Measurements from ENCODE around the gene PRR5L.

The PRR5L gene

DNA sequence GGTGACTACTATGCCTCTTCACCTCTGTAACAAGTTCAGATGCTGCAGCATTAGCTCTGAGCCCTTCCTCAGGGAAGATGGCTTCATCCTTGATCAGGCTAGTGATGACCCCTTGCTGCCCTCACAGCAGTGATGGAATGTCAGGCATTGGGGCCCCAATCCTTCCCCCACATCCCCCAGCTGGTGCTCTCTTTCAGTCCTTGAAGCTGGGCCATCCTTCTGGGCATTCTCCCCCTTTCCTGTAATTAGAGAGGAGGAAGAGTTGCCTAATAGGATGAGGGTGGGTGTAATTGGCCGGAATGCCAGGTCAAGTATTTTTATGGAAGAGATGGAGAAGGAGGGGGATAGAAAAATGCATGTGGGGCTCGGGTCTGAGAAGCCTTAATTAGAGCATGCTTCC lies 151.4 kb downstream of the PRR5L start:
- no peak for DNase-seq

DNA sequence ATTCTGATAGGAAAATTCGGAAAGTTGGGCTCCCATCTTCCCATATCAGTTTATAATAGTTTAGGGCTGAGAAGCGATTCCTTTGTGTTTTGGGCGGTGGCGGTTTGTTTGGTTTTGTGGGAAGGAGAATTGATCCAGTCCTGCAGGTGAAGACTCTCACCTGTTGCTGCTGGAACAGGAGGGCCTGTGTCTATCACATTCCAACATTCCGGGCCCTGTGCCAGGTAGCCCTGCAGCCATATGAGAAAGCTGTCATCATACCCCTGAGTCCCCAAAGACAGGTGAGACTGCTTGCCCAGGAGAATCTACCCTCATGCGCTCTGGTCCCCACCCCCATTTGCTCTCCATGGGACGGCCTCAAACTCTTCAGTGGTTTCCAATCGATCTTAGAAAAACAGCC lies 151.9 kb downstream of the PRR5L start:
- DNase-seq, result no peak

DNA sequence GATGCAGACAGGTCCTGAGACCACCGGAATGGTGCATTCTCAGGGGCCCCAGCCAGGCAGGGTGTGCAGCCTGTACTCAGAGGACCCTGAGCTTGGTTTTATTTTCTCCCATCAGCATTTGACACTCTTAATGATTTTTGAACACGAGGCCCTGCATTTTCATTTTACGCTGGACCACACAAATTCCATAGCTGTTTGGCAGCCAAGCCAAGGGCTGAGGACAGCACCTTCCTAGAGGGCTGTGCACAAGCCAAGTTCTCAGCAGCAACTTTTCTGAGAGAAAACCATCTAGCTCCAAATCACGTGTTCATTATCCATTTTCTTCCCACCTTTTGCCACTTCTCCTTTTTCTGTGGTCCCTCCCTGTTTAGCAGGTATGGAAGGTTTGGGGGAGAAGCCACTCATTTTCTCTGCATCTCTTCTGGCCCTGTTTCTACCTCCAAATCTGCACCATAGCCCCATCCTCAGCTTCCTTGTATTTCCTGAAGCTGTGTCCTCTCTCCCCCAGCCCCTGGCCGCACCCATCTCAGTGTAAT lies 153.5 kb downstream of the PRR5L start:
- DNase-seq, result no peak

DNA sequence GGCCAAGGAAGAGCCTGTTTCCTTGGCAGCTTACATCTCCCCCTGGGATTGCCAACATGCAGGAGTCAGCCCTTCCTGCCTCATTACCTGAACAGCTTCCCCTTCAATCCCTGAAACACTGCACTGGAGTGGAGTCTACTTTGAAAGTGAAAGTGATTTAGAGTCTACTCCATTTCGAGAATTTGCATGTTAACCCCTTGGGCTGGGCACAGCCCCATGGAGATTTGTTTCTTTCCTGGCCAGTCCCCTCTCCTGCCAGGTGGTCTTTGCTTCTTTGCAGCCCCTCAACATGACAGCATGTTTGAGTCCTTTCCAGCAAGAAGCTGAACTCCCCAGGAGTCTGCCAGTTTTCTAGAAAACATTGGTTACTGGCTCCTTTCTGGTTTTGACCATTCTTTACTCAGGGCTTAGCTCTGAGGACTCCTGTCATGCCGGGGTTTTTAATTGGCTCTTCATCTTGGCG lies 154.1 kb downstream of the PRR5L start:
- DNase-seq, result no peak

DNA sequence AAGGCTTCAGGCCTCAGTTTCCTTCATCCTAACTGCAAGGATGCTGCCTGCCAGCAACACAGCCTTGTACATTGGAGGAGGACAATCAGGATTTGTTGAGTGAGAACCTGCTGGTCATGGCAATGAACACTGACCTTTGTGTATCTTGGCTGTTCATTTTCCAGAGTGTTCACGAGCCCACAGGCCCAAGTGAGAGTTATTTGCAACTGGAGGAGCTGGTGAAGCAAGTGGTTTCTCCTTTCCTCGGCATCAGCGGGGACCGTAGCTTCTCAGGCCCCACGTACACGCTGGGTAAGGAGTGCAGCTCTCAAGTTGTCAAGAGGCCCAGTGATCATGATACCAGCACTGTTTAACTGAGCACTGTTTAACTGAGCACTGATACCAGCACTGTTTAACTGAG lies 155.0 kb downstream of the PRR5L start:
- no peak for DNase-seq

DNA sequence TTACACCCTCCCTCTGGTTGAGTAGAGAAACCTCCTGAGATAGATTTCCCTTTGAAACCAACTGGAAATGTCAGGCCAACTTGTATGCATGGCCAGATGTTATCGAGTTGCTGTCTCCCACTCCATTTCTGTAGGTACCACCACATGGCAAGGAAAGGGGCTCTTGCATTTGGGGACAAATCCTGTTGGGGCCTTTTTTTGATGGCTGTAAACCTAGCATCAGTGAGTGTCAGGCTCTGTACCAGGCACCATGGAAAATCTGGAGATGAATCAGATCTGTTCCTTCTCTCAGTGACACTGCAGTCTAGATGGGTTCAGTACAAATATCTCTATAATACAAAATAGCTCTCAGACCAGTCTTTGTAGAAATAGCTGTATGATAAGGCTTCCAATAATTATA lies 155.6 kb downstream of the PRR5L start:
- no peak for DNase-seq

DNA sequence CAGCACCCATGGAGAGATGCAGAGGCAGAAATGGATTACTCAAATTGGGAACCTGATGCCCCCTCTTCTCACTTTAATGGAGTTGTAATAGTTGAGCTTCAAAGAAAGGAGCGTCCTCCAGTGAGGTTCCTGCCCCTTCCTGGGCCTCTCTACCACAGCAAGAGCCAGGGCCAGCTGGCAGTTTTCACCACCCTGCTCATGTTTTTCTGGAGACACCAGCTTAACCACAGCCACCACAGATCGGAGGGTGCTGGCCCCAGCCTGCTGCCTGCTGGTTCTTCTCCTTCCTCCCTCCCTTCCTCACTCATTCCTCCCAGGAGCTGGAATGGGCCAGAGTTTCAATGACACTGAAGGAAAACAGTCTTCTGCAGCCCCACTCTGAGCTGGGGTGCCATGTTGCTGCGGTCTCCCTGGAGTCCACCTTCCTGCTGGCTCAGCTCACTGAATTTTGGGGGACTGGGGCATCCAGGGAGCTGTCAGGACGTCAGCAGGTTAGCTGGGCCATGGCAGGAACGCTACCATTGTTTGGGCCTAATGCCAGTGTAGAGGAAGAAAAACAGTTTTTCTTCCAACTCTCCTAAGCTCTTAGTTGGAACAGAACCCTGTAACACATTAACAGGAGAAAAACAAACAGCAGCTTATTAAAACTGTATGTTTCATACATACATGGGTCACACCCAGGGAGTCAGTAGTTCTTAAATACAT lies 156.3 kb downstream of the PRR5L start:
- no peak for DNase-seq

DNA sequence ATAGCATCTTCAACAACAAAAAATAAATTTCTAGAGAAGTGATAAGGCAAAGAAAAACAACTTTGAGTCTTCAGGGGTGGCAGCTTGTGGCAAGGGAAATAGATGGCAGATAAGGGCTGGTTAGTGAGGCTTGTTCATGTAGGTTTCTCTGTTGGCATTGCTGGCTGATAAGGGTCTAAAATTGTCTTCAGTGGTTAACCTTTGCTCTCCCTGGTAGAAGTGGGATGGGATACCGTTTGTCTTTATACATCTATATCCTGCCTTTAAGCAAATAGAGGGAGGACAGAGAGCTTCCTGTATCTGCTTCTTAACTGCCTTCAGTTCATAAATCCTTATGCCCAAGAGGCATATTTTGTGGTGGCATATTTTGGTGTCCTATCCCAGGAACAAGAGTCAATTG lies 156.9 kb downstream of the PRR5L start:
- no peak for DNase-seq

DNA sequence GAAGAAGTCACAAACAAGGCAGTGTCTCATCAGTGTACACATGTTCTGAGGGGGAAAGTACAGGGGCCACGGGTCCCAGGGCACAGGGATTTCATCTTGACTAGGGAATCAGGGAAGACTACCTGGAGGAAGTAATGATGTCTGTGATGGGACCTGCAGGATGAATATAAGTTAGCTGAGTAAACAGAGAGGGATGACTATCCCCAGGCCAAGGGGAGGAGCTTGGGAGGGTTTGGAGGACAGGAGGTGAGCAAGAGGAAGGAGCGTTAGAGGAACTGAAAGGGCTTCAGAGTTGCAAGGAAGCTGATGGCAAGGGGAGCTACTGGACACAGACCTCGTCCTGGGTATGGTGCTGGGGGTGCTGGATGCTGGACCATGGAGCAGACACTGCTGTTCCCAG lies 157.6 kb downstream of the PRR5L start:
- DNase-seq, result no peak

DNA sequence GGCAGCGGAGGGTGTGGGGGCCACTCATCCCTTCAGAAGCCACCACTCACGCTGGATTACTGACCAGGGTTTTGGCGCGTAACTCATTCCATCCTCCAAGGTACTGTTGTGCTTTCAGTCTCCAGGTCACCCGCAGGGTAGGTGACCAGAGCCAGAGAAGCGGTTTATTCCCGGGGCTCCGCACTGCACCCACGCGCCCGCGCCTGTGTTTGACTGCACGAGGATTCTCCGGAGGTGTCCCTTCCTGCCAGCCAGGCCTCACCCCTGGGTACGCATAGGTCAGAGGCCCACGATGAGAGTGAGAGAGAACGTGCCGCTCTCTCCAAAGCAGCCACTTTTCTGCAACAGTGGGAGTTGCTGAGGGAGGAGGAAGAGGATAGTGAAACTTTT lies 158.5 kb downstream of the PRR5L start:
- no peak for DNase-seq

DNA sequence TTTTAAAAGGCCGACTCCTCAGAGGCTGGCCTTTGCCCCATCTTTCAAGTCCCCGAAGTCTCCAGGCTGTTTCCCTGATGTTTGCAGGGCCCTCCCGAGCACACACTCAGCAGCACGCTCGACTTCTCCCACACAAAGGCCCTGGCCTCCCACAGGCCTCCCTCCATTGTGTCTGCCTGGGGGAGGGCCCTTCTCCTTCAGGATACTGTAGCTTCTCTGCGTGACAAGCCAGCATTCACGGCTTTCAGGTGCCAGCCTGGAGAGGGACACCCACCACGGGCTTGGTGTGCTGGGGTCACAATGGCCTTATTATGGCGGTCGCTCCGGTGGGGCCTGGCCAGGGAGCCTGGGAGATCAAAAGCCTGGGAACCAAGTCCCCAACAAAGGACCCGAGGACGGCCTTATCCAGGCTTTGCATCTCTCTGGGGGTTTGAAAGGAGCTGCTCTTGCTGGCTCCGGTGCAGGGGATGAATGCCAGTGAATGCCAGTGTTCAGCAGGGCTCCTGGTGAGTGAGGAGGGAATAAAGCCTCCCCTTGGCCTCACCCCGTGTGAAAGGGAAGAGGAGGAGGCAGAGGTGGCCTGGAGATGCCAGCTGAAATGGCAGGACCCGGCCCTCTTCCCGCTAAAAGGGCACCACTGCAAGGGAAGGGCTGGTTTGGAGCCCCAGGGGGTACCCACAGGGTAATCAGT lies 159.0 kb downstream of the PRR5L start:
- DNase-seq, result no peak

DNA sequence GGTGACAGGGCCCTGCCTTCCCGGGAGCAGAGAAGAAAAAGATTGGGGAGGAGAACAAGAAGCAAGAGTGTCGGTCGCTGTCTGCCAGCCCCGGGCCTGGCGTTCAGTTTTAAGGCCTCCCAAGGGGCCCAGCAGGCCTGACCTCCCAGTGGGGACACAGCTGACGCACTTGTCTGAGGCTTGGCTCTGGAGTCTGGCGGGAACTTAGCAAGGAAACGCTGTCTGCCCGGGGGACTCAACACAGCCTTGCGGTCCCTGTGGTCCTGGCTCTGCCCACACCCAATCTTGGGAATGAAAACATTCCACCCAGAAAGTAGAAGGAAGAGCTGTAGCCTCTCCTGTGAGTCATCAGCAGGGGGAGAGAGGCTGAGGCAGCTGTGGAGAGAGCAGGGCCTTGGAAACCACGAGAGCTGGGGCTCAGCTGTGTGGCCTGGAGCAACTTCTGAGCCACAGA lies 159.6 kb downstream of the PRR5L start:
- no peak for DNase-seq

DNA sequence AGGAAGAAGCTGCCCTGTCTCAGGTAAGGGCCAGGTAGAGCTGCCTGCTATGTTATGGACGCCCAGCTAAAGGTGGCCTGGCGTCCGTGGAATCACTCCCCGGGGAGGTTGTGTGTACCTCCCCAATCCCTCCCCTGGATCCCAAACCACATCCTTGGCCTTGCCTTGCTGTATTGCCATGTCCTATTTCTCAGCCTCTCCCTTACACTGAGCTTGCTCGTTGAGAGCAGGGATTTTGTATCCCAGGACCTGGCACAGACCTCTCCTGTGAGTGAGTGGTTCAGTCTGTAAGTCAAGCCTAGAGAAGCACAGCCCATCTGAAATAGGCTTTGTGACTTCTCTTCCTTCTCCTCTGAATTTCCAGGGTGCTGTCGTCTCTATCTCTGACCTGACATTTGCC lies 160.1 kb downstream of the PRR5L start:
- no peak for DNase-seq

DNA sequence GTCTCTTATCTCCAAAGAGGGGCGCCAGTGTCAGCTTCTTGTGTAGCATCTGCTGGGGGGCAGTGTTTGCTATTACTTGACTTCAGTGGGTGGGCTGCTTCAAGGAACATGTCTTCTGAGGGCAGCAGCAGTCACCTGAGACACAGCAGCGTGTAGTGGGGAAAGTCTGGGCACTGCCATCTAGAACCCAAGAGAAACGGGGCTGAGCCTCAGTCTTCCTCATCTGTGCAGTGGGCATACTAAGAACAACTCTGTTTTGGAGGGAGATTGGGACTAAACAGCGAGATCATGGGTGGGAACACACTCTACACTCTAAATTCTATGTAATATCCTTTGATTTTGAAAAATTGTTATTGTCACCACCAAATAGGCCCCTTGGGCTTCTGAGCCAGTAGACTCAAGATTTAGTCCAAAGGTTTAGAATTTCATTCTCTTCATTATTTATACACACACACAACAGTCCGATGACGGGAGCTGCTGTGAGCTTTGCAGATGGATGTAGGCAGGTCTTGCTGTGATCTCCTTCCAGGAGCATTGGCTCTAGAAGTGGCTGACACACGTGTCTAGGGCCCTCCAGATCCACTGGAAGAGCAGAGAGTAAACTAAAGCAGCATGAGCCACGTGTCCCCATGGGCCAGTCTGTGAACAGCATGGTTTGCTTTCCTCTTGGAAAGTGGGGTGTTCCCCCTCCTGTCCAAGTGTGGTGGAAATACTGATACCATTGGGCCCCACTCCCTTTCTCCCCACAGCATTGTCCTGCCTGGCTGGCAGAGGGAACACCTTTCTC lies 162.2 kb downstream of the PRR5L start:
- no peak for DNase-seq

DNA sequence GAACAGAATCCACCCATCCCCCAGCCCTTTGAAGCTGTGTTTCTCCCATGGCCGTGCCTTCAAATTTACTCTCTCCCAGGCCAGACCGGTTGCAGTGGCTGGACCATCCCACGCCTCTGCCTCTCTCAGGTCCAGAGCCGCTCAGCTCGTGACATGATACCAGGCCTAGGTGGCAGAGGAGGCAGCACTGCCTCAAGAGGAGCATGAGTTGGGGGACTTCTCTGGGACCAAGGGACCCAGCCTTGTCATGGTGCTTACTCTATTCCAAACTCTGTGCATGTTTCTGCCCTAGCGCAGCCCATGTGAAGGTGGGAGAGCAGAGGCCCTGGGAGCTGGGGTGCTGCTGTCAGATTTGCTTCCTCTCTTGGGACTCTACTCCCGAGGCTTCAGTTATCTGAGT lies 163.0 kb downstream of the PRR5L start:
- no peak for DNase-seq

DNA sequence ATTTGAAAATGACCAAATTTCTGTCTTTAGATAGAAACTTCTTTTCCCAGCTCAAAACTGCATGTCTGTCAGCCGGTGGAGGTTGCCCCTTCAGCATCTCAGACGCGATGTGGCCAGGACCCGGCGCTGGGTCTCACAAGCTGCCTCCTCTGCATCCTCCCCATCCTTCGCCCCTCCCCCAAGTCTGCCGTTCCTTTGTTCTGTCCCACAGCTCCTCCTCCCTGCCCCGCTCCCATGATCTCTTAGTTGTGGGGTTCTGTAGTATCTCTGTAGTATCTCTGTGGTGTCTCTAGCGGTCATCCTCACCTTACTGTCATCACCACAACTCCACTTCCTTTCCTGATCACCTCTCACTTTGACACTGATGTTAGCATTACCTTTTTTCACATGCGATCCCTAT lies 164.1 kb downstream of the PRR5L start:
- DNase-seq, result no peak

DNA sequence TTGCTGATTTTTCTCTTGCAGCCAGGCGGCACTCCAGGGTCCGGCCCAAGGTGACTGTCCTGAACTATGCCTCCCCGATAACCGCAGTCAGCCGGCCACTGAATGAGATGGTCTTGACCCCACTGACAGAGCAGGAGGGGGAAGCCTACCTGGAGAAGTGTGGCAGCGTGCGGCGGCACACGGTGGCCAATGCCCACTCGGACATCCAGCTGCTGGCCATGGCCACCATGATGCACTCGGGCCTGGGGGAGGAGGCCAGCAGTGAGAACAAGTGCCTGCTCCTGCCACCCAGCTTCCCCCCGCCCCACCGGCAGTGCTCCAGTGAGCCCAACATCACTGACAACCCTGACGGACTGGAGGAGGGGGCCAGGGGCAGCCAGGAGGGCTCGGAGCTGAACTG lies 166.2 kb downstream of the PRR5L start:
- DNase-seq, result no peak

DNA sequence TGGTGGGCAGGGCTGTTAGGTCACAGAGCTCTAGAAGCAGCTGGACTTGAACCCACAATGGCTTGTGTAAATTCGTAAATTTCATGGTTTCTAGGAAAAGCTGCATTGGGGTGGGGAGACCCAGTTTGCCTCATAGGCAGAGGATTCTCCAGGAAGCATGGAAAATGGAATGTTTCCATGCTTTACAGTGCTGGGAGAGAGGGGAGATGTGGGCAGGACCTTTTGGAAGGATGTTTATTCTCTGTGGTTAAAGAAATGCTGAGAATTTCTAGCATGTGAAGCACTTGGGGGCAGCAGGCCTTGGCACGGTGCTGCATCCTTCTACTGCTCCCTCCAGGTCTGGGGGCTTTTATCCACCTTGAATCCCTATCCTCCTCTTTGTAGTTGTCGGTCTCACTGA lies 167.7 kb downstream of the PRR5L start:
- no peak for DNase-seq

DNA sequence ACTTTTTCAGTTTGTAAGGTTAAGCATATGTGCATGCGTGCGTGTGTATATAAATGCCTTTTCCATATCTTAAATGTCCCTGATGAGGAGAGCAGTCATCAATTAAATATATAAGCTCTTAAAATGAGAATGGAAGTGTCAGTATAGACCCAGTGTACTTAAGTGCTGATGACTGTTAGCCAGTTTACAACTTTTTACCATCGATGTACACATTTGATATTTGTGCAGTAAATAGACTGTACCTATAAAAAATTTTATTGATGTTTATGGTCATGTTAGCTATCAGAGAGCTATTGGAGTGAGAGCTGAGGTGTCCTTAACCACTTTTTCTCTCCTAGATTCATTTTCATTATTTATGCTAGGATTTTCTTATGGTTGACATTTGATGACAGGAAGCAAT lies 168.6 kb downstream of the PRR5L start:
- no peak for DNase-seq

DNA sequence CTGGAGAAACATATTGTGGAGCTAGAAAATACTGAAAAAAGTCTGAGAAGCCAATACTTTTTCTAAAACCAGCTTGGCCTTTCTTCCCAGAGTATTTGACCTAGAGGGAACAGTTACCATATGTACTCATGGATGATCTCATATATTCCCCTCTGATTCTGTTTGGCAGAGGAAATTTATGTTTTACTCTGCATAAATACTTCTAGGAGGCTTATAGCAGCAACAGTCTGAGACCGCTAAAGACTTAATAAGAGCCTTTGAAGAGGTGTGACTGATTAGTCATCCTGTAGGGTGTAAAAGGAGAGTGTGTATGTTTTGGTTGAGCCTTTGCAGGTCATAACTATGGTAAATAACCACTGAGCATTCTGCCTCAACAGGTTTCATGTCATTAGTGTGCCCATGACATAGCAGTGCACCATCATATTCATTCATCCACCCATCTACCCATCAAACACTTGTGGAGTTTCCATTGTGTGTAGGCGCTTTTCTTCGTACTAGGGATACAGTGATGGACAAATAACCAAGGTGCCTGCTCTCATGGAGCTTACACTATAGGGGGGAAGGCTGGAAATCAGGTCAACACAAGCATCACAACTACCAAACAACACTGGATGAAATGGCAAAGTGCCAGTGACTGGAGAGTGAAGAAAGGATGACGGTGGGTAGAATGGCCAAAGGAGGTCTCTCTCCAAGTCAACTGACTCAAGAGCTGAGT lies 169.5 kb downstream of the PRR5L start:
- DNase-seq, result no peak

DNA sequence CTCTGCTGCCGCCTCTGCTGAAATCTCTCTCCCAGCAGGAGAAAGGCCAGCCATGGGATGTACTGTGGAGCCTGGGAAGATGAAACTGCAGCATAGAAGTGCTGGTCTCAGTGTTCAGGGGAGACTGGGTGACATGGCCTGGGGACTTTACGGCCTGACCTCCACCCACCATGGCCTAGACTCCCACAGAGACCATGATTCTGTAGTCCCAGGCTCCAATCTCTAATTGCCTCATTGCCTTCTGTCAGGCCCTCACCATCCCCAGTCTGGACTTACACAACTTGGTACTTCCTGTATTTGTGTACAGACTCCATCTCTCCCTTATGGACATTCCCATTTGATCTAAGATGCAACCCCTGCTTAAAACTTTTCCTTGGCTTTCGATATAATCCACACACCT lies 170.9 kb downstream of the PRR5L start:
- DNase-seq, result no peak

DNA sequence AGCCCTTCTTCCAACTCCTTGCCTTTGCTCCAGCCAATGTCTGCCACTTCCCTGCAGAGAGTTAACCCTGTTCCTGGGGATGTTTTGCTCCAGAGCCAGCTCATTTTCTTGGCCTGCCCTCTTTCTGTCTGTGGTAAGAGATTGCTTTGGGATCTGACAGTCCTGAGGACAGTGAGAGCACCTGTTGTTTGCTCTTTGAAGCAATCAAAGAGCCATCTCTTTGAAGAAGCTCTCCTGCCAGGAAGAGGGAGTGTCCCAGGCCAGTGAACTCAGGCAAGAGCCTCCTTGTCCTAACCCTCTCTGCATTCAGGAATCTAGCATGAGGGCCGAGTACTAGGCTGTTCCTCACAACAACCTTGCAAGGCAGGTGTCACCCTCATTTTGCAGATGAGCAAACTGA lies 171.8 kb downstream of the PRR5L start:
- no peak for DNase-seq

DNA sequence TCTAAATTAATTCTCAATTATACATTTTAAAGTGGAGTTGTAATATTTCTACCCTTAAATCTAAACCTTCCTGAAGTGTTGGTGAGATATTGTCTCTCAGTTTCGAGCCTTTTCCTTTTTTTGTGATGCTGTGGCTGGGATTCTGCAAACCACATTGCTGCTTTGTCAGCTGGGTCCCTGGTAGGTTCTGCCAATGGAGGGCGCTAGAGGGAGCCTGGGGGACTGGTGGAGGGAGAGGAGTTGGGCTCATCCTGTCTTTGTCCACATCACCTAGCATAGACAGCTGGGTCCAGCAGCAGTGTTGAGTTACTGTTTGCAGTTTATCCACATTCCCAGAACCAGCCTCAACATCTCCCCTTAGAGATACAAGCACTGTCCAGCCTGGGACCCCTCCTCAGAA lies 173.0 kb downstream of the PRR5L start:
- DNase-seq, result no peak

All from NCI-H526 treated with DMSO at 0.1 percent for 48 hours (cell line).